Measurements from ENCODE around the gene SLC31A1. TPM values are rescaled to one million over a fixed set of nuclear protein-coding genes. Genes with fewer than 3 reads are reported as not detected.
A peak's percentile ranks its signal among the peaks of the same experiment; 100 is the strongest.

SLC31A1 gene
- polyA plus RNA-seq (2013, experiment 1 of 2; ENCODE audit: insufficient read length) = 28.7 TPM
- 29.1 TPM for polyA plus RNA-seq (2013, experiment 2 of 2; ENCODE audit: insufficient read length)

- peak; percentile 99 for DNase-seq
Measured at GRCh38 chr9:113221003-113221799, at the start of gene SLC31A1, which contains the start of gene FKBP15. TSS of gene SLC31A1 (plus strand) at chr9:113221544. CDS start at chr9:113256149, 34,605 bp downstream. TSS of gene FKBP15 (minus strand) at chr9:113221277. CDS start at chr9:113221243, 34 bp downstream.

GRCh38 chr9:113173341-113173740 lies 48.0 kb upstream of the SLC31A1 start:
- no peak for DNase-seq

GRCh38 chr9:113176803-113177202 lies 44.5 kb upstream of the SLC31A1 start:
- DNase-seq = no peak

DNA sequence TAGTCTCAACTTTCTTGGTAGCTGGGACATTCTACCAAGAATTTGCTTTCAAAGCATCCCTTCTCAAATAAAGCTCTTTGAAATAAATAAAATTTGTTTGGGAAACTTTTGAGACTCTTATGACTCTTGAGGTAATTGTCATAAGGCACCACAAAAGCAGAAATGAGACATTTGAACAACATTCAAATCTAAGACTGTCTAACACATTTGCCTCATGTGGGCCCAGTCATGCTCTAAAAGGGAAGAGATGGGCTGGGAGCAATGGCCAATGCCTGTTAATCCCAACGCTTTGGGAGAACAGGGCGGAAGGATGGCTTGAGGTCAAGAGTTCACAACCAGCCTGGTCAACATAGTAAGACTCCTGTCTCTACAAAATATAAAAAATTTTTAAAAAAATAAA lies 44.1 kb upstream of the SLC31A1 start:
- DNase-seq = no peak

DNA sequence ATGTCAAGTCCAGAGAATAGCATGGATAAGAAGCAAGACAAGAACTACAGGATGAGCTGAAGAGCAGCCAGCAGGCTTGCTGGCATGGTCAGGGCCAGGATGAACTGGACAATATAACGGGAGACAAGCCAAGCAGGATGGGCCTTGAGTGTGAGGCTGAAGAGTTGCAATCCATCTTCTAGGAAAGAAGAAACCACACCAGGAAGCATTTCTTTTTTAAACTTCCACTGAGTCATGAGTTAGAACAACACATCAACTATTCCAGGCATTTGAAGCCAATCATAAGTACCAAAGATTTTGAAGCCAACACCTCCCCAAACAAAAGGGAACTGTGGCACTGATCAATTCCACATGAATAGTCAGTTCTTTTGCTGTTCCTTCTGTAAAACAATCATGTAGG lies 43.3 kb upstream of the SLC31A1 start:
- peak; percentile 29 for DNase-seq

- no peak for DNase-seq
Measured at GRCh38 chr9:113179839-113180238, 41.5 kb upstream of the SLC31A1 start.

- no peak for DNase-seq
Measured at GRCh38 chr9:113181165-113181564, 40.2 kb upstream of the SLC31A1 start.

- no peak for DNase-seq
Measured at GRCh38 chr9:113183956-113184488, 37.3 kb upstream of the SLC31A1 start.

- no peak for DNase-seq
Measured at GRCh38 chr9:113184539-113184938, 36.8 kb upstream of the SLC31A1 start.

DNA sequence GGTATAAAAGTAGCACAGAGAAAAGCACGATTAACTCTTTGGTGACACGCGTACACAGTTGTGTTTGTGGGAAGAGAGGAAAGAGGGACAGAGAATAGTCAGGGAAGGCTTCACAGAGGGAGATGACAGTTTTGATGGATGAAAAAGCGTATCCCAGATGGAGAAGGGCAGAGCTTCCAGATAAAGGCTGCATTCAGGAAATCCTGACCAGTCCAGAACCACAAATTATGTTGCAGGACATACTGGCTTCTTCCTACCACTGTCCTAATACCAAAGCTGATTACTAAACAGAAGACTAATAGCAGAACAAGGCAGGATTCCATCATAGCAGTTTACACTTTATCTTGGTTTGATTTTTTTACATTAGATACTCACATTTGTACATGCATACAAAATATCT lies 36.1 kb upstream of the SLC31A1 start:
- no peak for DNase-seq

DNA sequence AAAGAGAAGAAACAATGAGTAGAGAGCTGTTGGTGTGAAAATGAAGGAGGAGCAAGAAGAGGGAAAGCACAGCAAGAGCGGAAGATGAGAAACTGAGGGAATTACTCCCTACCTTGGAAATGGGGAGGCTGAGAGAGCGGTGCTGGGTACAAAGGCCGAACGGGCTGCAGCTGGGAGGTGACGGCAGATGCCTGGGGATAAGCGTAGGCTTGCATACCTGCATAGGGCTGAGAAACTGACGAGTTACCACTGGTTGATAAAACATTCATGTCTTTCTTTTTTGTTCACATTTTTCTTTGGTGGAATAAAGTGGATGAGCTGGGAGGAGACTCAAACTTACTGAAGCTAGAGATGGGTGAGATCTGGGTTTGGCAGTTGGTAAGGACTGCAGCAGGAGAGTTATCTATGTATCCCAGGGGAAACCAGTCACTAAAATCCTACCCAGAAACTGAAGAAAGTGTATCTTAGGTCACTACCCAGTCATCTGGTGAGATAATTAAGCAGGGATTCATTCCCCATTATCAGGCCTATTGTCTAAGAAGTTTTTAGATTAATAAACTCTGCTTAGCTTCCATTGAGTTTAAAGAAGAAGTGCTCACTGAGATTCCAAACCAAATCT lies 35.1 kb upstream of the SLC31A1 start:
- no peak for DNase-seq

DNA sequence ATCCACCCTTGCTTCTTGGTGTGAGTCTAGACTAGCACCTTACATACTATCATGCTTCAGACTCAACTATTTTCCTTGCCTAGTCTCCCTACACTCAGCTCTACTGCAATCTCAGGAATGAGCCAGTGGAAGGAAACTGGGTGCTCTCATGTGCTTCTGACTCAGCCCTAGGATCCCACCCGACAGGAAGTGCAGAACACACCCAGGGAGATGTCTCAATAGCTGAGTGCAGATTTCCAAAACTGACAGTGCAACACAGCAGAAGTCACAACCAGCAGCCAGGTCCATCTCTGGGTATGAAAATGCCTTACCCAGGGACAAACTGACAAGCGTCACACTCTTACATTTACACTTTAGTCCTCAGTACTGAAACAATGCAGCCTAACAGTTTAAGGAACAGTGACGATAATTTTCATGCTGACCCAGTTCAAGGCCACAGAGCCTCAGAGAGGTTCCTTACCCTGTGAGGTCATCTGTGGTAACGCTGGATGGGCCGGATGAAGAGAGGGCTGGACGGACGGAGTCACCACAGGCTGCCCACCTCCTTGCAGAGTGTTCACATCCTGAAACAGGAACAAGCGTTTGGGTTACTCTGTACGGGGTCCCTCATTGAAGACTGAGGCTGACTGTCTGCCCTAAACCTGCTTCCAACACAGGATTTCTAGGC lies 33.3 kb upstream of the SLC31A1 start:
- DNase-seq = peak; percentile 81

DNA sequence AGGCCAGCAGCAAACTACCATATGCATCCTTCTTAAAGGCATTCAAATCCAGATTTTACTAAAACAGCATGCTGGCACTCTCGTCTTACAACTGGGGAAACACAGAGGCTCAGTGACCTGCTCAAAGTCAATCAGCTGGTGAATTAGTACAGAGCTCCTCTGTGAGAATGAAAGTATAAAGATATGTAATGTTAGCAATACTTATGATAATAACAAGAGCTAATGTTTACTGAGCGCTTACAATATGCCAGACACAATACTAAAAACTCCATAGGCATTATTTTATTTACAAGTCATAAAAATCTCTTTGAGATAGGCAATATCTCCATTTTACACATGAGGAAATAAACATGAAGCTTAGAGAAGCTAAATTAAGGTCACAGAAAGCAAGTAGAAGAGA lies 28.9 kb upstream of the SLC31A1 start:
- DNase-seq = no peak

DNA sequence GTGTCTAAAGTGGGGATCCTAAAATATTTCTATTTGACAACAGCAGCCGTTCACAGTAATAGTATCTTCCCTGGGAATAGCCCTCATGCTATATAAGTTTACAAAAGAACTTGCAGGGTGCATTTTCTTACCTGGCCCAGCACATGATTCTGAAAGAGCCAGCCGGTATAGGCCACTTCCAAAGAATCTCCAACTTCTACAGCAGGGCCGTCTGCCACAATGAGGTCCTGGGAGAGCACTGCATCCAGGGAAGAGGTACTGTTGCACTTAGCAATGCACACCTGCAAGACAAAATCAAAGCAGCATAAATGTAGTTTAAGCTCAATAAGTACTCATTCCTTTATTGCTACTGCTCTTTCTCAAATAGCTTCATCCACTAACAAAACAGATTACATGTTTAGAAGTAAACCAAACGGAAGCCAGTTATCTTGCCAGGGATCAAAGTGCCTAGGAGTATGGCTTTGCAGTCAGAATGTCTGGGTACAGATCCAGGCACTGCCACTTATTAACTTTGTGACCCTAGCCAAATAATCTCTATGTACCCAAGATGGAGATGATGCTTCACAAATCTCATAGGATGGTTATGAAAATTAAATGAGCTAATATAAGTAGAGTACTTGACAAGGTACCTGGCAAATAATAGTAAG lies 21.5 kb upstream of the SLC31A1 start:
- DNase-seq = no peak

DNA sequence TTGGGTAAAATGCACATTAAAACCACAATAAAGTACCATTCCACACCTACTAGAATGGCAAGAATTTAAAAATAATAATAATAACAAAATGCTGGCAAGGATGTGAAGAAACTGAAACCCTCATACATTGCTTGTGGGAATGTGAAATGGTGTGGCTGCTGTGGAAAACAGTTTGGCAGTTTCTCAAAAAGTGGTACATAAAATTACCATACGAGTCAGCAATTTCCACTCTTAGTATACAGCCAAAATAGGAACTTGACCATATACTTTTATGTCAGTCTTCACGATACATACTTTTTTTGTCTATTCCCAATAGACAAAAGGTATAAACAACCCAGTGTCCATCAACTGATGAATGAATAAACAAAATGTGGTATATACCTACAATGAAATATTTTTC lies 15.9 kb upstream of the SLC31A1 start:
- DNase-seq = no peak

DNA sequence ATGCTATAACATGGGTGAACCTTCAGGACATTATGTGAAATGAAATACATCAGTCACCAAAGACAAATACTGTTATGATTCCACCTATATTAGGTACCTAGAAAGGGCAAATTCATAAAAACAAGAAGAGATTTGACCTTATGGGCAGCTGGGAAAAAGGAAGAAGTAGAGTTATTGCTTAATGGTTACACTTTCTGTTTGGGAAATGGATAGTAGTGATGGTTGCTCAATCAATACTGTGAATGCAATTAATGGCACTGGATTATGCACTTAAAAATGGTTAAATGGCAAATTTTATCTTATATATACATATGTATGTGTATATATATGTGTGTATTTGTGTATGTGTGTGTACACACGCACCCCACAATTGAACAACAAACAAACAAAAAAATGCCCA lies 15.5 kb upstream of the SLC31A1 start:
- no peak for DNase-seq

DNA sequence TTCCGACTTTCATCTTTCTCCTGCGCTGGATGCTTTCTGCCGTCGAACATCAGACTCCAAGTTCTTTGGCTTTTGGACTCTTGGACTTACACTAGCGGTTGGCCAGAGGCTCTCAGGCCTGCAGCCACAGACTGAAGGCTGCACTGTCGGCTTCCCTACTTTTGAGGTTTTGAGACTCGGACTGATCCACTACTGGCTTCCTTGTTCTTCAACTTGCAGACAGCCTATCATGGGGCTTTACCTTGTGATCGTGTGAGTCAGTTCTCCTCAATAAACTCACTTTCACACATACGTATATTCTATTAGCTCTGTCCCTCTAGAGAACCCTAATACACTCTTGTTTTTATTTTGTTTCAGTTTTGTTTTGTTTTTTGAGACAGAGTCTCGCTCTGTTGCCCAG lies 10.5 kb upstream of the SLC31A1 start:
- DNase-seq = no peak

DNA sequence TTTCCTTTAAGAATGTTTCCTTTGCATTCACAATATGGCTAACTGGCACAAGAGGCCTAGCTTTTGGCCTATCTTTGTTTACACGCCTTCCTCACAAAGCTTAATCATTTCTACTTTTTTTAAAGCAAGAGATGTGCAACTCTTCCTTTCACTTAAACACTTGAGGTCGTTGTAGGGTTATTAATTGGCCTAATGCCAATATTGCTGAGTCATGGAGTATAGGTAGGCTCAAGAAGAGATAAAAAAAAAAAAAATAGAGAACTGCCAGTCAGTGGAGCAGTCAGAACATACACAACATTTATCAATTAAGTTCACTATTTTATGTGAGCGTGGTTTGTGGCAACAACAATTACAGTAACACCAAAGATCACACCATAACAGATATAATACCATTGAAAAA lies 6.2 kb upstream of the SLC31A1 start:
- DNase-seq = no peak

GRCh38 chr9:113216406-113216805 lies 4.9 kb upstream of the SLC31A1 start:
- DNase-seq = no peak

DNA sequence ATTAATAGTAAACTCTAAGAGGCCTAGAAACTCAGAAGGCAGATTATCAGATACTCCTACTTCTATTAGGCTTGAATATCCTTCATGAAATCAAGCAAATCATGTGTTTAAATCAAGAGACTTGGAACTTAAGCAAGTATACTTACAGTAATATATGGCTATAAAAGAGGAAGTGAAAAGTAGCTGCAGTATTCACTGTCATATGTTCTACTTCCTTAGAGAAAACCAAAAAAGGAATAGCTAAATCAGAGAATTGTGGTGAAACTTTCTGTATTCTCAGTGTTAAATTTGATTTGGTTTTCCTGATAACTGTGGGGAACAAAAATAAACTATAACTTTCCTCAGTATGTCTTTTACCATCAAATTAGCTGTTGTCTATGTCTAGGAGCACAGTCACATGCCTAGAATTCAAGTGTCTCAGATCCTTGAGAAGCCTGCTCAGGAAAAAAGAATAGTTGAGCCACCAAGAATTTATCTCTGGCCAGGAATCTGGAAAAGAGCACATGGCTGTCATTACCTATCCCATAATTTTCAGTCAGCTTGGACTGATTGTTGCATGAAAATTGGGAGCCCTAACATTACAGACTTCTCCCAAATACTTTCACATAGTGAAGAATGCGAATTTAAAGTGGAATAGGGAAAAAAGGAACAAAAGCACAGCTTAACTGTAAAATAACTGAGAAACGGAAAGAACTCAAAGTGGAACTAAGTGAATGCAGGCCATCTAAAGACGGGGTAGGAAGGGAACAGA lies 2.0 kb upstream of the SLC31A1 start:
- no peak for DNase-seq

DNA sequence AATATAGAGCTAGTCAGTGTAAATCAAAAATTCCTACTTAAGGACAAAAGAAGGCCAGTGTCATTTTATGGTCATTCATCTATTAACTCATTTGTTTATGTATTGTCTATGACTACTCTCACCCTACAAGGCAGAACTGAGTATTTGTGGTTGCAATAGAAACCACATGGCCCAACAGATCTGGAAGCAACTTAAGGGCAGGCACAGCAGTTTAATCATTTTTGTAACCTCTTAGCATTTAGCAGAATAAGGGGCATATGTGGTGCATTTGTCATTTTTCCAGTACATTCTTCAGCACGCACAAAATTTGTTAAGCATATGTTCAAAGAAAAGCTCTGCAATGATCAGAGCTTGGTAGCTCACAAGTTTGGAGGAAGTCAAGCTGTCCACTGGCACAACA lies 1.4 kb upstream of the SLC31A1 start:
- peak; percentile 55 for DNase-seq

DNA sequence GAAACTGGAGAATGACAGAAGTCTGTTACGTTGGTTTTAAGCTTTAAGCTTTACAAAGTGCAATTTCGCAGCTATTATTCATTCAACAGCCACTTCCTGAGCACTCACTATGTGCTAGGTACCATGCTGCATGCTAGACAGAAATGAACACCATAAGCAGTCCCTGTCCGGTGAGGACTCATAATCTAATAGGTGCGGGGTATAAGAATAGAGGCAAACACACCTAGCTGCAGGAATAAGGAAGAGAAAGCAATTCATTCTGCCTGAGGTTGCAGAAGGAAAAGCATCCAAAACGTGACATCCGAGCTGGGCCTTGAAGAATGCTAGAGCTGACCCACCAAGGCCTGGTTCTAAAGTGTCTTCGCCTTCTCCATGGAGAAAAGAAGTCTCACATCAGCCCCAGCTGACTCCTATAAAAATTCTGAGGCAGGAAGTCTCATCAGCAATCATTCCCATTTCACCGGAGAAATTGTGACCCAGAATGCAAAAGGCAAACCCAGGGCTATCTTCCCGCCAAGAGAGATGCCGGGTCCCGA lies 809 bp upstream of the SLC31A1 start:
- DNase-seq = no peak
